Esophagus squamous epithelium (tissue), 4 donors: ENCODE measurements around the gene RNF126. TPM values are rescaled to one million over a fixed set of nuclear protein-coding genes. Genes with fewer than 3 reads are reported as not detected.

Experiments
- total RNA-seq, 4 donors: library from RNA; depleted of rRNA; stranded (reverse); fragments of >200 nt; gene quantifications; one replicate each; pipeline ENCODE4 v1.1.0, GENCODE V29; 2016

RNF126 gene
- total RNA-seq, 4 donors from 2014 or later = 82.1 to 118 (median 98.4) TPM

Other genes starting within 250 kb of the RNF126 start
- gene SHC2, start 202.2 kb downstream of the RNF126 start, total RNA-seq = 10 to 100 TPM in 1 of 4 donors, 1 to 10 TPM in 3; 1.1 to 10.2 (median 4.7) TPM
- under 1 TPM in 2 of 4 donors, not detected in 2; 0.19 to 0.40 TPM for gene MADCAM1, start 166.7 kb downstream of the RNF126 start, total RNA-seq
- 10 to 100 TPM; 29.3 to 46.7 (median 35.6) TPM for gene TPGS1, start 155.7 kb downstream of the RNF126 start, total RNA-seq
- 10 to 100 TPM; 33.5 to 53.5 (median 34.5) TPM for gene CDC34, start 131.5 kb downstream of the RNF126 start, total RNA-seq
- gene GZMM, start 119.2 kb downstream of the RNF126 start, total RNA-seq = under 1 TPM in 3 of 4 donors, not detected in 1; 0.48 to 0.95 (median 0.57) TPM
- gene BSG, start 90.6 kb downstream of the RNF126 start, total RNA-seq = 100 to 1,000 TPM; 182 to 408 (median 289) TPM
- under 1 TPM in 3 of 4 donors, not detected in 1; 0.15 to 0.57 (median 0.29) TPM for gene HCN2, start 73.3 kb downstream of the RNF126 start, total RNA-seq
- gene POLRMT, start 29.7 kb downstream of the RNF126 start, total RNA-seq = 10 to 100 TPM; 23.5 to 32.3 (median 25.0) TPM
- gene FGF22, start 23.3 kb downstream of the RNF126 start, total RNA-seq = 1 to 10 TPM in 1 of 4 donors, under 1 TPM in 1, not detected in 2; 0.38 to 1.6 TPM
- gene FSTL3, start 13.2 kb upstream of the RNF126 start, total RNA-seq = 10 to 100 TPM in 3 of 4 donors, 1 to 10 TPM in 1; 4.4 to 43.3 (median 17.7) TPM
- not detected for gene PRSS57, start 32.2 kb upstream of the RNF126 start, total RNA-seq
- gene PALM, start 45.7 kb upstream of the RNF126 start, total RNA-seq = 10 to 100 TPM in 1 of 4 donors, 1 to 10 TPM in 3; 2.6 to 19.3 (median 6.5) TPM
- gene MISP, start 87.9 kb upstream of the RNF126 start, total RNA-seq = 1 to 10 TPM in 2 of 4 donors, under 1 TPM in 1, not detected in 1; 0.11 to 1.3 (median 1.0) TPM
- 100 to 1,000 TPM; 139 to 167 (median 156) TPM for gene PTBP1, start 134.2 kb upstream of the RNF126 start, total RNA-seq
- gene PLPPR3, start 158.7 kb upstream of the RNF126 start, total RNA-seq = not detected
- gene AZU1, start 164.6 kb upstream of the RNF126 start, total RNA-seq = not detected
- not detected for gene PRTN3, start 177.8 kb upstream of the RNF126 start, total RNA-seq
- gene ELANE, start 189.1 kb upstream of the RNF126 start, total RNA-seq = under 1 TPM in 1 of 4 donors, not detected in 3; 0.95 TPM
- gene CFD, start 196.4 kb upstream of the RNF126 start, total RNA-seq = 100 to 1,000 TPM in 2 of 4 donors, 10 to 100 TPM in 2; 52.2 to 883 (median 129) TPM
- 10 to 100 TPM; 23.7 to 64.9 (median 32.5) TPM for gene MED16, start 230.0 kb upstream of the RNF126 start, total RNA-seq
- gene RNU6-9, start 230.3 kb upstream of the RNF126 start, total RNA-seq = not detected